ENCODE results near the gene DAB2IP.

The DAB2IP gene

DNA sequence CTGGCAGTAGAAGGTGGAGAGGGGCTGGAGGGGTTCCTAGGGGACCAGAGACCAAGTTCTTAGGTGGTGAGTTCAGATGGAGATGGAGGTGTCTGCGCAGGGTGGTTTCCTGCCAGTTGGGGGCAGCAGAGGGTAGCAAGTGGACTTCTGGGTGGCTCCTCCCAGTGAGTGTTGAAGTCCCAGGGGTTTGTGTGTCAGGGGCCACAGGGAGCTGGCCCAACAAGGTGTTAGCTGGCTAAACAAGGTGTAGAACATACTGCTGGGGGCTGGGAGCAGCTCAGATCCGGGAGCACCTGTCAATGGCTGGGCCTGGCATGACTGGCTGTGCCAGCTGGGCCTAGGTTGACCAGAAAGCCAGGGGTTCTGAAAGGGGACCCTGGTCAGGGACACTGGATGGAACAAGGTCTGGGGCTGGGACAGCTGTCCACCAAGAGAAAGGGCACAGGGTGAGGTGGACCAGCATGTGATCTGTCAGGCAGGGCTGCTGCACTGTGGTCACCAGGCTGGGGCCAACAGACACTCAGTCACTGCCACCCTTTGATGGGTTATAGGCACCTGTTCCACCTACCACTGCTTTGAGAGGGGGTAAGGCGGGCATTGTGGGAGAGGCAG lies 35.6 kb downstream of the DAB2IP start:
- peak; percentile 84 to 85 for DNase-seq

- no peak for DNase-seq
Observed at GRCh38 chr9:121688146-121688680, 36.8 kb downstream of the DAB2IP start.

- DNase-seq: no peak
Observed at GRCh38 chr9:121688681-121689080, 37.2 kb downstream of the DAB2IP start.

DNA sequence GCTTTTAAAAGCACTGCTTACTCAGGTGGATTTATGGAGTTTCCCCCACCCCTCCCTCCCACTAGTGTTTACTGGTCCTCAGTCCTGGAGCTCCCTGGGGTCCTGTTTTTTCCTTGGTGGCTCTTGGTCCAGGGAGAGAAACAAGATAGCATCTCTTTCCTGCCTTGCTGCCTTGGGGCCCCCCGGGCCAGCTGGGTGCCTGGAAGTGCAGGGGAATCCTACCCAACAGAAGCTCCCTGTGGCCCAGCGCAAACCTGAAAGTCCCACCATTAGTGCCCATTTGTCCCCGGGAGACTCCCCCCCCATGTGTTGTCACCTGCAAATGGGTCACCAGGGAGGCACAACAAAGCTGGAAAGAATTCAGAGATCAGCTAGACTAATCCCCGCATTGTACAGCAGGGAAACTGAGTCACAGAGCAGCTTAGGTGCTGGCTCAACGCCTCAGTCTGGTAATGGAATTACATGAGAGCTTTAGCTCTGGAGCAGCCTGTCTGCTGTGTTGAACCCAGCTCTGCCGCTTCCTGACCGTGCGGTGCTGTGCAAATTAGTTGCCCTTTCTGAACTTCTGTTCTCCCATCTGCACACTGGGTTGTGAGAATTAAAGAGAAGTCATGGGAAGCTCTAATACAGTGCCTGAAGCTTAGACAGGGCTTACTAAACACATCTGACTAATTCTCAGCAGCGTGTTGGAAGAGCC lies 38.2 kb downstream of the DAB2IP start:
- no peak for DNase-seq

DNA sequence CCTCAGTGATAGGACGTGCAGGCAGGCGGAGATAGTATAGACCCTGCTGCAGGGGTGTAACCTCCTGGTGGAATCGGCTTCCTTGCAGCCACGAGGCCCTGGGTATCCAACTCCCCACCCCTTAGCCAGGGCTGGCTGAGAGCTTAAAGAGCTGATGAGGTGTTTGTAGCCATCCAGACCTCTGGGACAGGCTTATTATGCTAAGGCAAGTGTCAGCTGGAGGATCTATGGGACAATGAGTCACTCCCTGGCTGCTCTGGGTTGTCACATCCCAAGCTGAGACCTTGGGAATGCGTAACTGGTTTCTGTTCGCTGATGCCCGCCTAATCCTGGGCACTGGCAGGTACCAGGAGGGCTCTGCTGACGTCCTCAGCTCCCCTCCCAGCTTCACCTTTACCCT lies 38.9 kb downstream of the DAB2IP start:
- no peak for DNase-seq

DNA sequence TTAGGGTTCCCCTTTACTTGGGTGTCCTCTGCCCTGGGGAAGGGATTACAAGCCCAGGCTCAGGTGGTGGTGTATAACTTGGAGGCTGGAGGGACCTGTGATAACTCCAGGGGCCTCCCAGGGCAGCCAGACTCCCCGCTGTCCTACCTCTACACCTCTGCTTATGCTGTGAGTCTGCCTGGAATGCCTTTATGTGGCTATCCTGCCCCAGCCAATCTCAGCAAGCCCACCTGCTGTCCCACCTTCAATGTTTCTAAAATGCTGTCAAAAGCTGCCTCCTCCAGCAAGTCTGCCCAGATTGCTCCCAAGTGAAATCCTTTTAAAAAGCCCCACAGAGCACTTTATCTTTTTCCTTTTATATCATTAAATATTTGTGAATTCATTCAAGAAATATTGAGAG lies 39.3 kb downstream of the DAB2IP start:
- no peak for DNase-seq

GRCh38 chr9:121691890-121692289 lies 40.5 kb downstream of the DAB2IP start:
- no peak for DNase-seq

DNA sequence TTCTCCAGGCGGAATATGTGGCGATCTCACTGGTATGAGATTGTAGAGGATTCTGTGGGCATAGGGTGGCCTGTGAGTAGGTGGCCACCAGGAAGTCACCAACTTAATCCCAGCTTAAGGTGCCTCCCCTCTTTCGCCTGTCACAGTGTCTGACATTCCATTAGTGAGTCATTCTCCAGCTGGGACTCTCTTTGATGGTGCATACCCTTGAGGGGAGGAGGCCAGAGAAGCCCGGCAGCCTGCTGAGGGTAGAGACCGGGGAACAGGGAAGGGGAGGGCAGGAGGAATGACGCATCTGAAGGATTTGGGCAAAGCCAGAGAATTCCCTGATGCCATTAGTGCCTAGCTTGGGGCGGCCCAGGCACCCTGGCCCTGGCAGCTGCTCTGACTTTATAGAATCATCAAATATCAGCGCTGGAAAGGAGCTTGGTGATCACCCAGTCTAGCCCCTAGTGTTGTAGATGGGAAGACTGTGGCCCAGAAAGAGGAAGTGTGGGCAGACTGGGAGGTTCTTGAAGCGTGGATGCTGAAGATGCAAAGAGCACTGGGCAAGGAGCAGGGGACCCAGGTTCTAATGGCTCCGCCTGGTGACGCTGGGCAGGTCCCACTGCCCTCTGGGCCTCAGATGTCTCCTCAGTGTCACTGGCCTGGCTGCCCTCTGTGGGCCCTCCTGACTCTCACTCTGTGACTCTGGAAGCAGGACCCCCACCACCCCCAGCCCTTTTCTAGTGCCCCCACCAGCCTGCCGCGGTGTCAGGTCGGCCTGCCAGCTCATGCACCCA lies 41.4 kb downstream of the DAB2IP start:
- no peak for DNase-seq

- DNase-seq: no peak
Observed at GRCh38 chr9:121693388-121693670, 41.9 kb downstream of the DAB2IP start.

DNA sequence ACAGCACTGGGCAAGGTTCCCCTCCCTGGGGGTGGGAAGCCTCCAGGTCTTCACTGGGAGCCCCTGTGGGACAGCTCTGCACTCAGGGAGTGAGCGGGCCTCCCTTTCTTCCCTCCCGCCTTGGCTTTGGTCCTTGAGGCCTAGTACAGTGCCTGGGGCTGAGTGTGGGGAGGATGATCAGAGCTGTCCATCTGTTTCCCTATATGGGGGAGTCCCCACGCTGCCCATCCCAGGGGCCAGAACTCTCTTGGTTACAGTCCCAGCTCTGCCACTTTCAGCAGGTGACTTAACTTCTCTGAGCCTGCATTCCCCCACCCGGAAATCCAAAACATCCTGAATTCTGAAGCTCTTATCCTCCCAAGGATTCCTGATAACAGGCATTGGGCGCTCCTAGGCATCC lies 42.6 kb downstream of the DAB2IP start:
- DNase-seq: no peak

DNA sequence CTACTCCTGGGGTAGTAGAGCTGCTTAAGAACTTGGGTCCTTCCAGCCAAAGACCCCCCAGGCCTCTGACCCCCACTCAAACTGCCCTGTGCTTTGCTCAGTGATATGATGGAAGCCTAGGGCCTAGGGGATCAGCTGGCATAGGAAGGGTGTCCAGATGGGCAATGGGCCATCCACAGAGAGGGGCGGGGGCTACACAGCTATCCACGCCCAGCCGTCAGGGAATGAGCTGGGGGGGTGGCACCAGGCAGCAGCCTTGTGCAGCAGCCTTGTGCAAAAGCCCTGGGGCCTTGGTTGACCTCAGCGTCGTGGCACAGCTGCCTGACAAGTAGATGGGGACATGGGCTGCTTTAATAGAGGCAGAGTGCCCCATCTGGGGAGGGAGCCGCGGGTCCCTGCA lies 43.2 kb downstream of the DAB2IP start:
- no peak for DNase-seq

DNA sequence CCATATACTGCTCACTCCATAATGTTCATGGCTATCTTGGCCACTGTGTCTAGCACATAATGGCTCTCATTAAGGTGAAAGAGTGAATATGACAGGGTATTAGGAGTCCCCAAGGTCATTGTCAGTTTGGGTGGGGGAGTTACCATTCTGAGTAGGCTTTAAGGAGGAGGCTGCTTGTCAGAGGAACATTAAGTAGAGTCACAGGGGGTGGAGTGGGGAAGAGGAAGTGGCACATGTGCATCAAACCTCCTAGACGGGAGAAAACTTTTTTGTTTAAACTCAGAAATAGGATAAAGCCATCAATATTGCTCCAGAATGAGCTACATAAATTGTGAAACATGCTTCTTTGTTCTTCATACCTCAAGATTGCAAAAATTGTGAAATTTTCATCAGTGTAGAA lies 45.5 kb downstream of the DAB2IP start:
- DNase-seq: no peak

DNA sequence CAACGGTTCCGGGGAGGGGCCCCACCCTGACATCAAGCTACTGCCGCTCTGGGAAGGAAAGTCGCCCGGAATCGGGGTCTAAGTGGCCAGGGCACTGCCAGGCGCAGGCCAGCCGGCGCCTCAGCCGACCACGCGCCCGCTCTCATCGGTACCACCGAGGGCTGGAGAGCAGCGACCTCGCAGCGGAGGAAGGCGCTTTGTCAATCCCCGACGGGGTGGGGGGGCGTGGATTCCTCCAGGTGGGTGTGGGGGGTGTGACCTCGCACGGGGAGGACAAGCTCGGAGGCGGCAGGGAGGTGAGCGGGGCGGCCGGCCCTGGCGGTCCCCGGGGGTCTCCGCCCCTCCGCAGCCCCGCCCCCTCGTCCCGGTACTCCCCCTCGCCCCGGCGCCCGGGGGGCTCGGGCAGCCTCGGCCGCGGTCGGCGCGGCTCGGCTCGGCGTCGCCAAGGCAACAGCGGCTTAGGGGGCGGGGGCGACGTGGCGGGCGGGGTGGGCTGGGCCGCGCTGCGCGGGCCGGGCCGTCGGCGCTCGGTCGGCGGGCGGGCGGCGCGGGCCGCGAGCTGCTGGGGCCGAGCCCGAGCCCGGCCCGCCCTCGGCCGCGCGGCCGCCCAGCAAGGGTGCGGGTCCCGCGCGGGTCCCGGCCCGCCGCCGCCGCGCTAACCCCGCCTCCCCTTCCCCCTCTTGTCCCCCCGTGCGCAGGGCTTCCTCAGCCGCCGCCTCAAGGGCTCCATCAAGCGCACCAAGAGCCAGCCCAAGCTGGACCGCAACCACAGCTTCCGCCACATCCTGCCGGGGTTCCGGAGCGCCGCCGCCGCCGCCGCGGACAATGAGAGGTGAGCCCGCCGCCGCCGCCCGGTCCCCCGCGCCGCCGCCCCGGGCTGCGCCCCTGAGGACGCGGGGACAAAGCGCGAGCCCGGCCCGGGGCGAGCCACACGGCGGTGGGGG lies 47.5 kb downstream of the DAB2IP start:
- peak; percentile 65 to 71 for DNase-seq

DNA sequence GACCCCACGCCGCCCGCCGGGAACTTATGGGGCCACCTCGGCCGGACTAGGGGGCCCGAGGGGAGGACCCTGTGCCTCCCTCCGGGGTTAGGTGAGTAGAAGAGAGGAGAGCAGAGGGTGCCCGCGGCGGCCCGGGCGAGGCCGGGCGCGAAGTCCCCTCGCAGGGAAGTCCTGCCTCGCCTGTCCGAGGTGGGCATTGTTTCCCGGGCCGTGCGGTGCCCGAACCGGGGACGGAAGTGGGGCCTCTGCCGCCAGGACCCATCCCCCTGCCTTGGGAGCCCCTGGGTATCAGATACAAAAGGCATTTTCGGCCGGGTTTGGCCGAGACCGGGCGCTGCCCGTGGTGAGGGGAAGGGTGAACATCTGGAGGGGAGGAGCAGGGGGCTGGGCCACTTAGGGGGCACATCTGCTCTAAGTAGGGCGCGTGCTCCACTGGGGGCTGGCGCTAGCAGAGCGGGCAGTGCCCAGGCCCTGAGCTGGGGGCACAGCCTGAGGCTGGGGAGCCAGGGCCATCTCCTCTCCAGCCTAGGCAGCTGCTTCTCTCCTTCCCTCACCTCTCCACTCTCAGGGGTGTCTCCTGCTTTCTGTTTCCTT lies 48.2 kb downstream of the DAB2IP start:
- peak in 1 of 2 experiments; percentile 26 for DNase-seq

DNA sequence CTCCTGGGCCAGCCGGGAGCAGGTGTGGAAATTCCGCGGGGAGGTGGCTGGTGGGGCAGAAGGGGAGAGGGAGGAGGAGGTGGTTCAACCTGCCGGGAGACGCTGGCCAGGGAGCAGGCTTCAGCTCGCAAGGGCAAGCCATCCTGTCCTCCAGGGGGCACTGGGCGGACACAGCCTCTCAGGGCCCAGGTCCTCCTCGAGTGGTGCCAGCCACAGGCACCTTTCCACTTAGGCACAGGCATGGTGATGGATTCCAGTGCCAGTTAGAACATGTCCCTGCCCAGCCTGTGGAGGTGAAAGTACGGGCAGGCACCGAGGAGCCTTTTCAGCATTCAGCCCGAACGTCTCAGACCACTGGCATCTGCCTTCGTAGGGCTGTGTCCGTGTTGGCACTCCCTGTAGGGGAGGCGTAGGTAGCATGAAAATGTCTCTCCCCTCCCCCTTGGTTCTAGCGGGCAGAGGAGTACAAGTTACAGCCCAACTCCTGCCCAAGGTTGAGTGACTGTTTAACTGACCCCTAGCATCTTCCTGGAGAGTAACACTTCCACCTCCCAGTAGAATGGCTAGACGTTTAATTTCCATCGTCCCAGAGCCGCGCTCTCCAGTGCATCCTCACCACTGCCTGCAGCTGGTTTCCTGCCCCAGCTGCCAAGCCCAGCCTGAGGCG lies 48.9 kb downstream of the DAB2IP start:
- DNase-seq: peak; percentile 43 to 49

DNA sequence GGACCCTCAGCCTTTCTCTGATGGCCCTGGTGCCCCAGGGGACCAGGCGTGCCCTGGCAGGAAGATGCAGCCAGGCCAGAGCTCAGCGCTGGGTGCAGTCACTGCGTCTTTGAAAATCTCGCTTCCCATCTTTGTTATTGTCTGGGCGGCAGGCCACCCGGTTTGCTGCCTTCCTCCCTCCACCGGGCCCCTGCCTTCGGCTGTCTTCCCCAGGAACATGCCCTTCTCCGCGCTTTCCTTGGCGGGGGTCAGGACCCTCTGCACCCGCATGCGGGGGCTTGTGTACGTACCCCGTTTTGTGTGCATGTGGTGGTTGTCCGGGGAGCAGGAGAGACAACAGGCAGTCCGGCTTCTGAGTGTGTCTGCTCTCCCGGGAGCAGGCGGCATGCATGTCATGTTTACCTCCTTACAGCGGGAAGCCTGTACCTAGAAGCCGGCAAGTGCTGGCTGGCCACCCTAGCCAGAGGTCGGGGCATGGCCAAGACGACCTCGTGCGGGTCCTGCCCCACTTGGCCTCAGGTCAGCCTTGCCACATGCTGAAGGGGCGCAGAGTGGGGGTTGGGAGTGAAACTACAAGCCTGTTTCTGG lies 49.5 kb downstream of the DAB2IP start:
- DNase-seq: no peak

DNA sequence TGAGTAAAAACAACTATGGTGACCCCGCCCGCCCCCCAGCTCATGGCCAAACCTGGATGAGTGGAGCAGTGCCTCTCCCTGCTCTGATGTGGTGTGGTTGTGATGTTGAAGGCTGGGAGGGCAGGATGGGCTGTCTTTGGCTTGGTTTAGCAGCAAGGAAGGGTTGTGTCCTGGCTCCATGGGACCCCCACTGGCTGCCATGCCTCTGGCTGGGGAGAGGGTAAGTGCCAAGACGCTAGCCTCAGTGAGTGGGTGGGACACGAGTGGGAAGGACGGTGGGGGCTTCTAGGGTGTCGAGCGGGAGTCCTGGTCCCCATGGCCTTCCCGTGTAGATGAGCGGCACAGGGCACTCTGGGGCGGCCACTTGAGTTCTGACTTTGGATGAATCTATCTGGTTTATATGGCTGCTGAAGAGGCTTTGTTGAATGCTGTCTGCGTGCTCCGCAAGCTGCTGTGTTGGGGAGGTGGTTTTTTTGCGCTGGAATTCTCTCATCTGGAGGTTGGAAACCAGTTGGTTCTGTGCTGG lies 50.4 kb downstream of the DAB2IP start:
- no peak for DNase-seq

- DNase-seq: no peak
Observed at GRCh38 chr9:121703014-121703734, 51.7 kb downstream of the DAB2IP start.

- DNase-seq: no peak
Observed at GRCh38 chr9:121704281-121704680, 52.8 kb downstream of the DAB2IP start.

DNA sequence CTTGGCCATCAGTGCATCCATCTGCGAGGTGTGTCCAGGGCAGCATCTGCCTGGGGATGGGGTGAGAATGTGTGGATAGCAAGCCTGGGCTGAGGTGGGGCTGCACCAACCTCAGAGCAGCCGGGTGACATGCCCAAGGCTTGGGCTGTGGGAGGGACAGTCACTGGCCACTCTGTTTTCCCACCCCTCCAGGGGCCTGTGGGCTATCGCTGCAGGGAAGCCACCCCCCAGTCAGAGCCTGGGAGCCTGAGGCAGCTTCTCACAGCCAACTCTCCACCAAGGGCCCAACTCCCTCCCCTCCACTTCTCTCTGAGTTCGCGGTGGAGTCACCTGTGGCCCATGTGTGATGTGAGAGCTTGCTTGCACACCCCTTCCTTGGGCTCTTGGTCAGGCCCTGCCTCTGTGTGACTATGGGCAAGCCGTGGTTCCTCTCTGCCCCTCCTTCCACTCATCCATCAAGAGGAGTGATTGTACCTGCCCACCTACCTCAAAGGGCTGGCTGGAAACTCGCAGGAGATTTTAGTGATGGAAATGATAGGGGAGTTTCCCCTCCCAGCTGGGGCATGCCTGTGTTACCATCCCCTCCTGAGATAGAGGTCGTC lies 54.8 kb downstream of the DAB2IP start:
- DNase-seq: no peak

Measured in activated T-cell treated with anti-CD3 and anti-CD28 coated beads, Interleukin-2, amount 50 U/mL, for 48 hours (primary cell).